ENCODE data around the gene DGAT2.

The DGAT2 gene

DNA sequence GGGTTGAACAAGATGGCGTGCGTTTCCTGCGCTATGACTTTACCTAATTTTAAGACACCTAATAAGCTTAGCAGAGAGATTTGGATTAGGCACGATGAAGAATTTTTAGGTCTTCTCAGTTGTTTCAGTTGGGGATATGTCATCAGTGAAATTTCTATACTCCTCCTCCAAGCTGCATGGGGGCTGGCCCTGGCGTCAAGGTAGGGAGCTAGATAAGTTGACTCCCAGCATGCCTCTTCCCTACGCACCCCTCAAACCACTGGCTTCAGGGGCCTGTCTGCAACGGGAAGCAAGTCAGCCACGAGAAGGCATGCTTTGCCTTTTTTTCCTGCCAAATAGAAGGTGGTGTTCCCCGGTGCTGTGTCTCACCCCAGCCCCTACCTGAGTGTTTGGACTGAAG lies 13.3 kb downstream of the DGAT2 start:
- DNase-seq = no peak

DNA sequence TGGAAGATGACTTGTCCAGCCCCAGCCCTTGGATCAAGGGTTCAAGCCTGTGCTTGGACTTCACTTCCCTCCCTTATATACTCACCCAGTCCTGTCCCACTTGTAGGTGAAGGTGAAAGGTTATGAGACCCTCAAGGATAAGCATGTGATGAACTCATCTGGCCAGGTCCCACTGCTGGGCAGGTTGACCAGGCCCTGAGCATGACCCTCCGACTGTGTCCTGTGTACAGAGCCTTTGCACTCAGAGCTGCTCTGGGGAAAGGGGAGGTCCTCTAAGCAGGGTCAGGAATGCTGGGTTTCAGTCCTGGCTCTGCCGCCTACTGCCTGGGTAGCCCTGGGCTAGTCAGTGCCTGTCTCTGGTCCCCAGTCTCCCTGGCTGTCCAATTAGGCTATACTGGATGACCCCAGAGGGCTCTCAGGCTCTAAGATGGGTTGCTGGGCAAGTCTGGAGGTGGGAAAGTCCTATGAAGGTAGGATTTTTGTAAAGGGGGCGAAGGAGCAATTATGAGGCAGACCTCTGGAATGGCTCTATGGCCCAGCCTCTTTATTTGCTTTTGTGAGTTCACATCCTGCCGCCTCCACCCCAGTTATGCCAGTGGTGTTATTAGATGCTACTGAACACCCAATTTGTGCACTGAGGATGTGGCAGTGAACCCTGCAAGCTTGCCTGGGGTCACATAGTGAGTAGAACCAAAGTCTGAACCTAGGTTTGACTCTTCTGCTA lies 14.1 kb downstream of the DGAT2 start:
- DNase-seq = no peak

DNA sequence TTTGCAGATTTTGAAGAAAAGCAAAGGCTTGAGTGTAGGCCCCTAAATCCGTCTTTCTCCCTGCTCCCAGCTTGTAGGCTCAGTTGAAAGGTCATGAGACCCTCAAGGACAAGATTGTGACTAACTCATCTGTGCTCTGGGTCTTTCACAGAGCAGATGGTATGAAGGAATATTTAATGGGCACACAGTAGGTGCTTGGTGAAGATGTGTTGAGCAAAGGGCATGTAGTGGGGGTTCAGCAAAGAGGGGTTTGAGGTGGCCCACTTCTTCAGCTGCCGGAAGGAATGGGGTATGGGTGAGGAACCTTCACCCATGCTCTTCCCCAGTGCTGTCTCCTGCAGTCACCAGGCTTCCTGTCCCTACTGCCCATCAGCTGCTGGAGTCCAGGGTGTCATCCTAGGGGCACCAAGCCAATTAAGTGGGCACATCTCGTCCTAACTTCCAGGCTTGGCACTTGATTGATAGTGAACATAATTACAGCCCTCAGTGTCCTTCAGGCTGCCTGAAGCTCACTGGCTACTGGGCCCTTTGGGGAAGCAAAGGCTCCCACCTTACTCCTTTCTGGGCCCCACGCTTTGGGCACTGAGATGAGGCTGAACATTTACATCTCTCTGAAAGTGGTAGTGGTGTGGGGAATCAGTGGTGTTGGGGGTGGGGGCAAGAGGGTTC lies 15.0 kb downstream of the DGAT2 start:
- DNase-seq = no peak

DNA sequence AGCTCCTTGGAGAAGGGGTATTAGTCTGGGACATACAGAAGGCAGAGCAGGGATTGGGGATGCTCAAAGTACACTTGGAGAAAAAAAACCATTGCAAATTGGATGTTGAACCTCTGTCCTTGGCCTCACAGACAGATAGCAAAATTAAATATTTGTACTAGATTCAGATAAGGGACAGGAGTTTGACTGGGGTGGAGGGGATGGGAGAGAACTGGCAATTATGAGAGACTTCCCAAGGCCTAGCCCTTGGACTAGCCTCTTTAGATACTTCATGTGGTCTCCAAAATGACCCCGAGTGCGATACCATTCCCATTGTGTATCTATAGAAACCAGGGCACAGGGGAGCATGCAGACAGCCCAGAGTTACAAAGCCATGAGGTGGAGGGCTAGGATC lies 15.5 kb downstream of the DGAT2 start:
- no peak for DNase-seq

DNA sequence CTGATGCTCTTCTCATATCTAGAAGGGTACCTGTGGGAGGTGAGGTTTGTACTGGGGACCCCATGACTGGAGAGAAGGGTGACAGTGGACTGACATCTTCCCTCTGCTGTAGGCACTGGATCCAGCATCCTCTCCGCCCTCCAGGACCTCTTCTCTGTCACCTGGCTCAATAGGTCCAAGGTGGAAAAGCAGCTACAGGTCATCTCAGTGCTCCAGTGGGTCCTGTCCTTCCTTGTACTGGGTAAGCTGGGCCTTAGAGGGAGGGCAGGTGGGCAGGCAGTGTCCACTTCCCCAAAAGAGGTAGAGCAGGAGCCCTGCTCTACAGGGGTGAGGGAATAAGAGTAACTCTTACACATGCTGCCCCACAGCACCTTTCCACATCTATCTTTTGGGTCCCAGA lies 15.9 kb downstream of the DGAT2 start:
- no peak for DNase-seq

DNA sequence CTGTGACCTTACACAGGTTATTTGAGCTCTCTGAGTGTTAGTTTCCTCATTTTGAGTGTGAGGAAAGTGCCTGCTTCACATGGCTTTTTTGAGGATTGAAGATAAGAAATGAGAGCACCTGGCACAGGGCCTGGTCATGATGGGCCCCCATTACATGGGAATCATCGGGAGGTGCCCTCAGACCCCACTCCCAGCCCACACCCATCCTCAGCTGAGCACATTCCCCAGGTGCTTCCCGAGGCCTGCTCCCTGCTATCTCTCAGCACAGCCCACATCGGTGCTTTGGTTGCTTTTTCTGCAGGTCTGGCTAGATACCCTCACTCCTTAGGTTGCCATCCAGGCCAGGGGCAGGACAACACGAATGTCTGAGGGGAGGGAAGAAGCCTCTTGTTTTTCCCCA lies 16.6 kb downstream of the DGAT2 start:
- DNase-seq = no peak

DNA sequence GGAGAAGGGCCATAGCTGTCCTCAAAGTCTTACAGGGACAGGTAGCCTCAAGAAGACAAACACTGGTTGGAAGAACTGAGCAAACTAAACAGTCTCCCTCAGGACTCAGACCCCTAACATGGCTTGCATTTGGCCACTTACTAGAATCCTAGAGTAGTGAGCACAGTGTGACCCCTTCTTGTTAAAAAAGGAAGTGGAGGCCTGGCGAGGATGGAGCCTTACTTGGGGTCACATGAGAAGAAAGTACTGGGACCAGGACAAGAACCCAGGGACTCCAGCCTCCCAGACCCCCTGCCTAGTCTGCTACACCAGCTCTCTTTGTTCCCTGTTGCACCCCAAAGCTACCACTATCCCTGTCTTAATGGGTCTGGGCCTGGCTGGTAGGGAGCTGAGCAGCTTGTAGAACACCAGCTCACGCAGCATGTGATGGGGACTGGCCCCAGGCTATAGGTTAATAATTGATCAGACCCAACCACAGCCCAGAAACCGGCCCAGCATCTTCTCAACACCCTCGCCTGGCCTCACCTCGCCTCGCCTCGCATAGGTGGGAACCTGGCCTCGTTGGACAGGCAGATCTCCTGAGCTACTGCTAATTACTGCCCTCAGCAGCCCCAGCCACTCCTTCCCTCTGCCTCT lies 17.6 kb downstream of the DGAT2 start:
- no peak for DNase-seq

DNA sequence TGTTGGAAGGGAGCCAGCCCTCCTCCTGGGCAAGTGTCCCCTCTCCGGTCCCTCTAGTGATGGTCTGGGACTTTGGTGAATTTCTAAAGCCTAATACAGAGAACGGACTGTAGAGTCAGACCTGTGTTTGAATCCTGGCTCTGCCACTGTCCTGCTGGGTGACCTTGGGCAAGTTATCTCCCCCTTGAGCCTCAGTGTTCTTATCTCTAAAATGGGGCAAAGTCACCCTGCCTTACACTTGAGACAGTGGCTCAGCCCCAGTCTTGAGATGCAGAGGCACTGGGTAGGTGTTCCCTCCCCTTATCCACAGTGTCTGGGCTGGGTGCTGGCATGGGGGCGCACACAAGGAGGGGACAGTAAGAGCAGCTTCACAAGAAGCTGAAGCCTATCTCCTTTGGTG lies 20.9 kb downstream of the DGAT2 start:
- DNase-seq = no peak

DNA sequence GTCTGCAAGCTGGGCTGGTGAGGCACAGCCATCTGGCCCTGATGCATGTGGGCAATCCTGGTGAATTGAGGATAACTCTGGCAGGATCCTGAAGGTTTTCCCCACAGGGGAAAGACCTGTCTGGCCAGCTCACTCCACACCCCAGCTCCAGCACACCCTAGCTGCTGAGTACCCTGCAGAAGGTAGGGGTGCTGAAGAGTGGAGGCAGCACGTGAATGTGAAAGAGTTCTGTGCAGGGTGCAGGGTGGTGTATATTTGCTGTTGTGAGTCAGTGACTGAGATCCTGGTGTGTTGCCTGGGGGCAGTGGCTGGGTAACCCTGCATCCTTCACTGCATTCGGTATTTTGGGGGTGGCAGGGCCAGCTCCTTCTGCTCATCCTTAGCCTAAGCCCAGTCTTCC lies 22.4 kb downstream of the DGAT2 start:
- DNase-seq = no peak

DNA sequence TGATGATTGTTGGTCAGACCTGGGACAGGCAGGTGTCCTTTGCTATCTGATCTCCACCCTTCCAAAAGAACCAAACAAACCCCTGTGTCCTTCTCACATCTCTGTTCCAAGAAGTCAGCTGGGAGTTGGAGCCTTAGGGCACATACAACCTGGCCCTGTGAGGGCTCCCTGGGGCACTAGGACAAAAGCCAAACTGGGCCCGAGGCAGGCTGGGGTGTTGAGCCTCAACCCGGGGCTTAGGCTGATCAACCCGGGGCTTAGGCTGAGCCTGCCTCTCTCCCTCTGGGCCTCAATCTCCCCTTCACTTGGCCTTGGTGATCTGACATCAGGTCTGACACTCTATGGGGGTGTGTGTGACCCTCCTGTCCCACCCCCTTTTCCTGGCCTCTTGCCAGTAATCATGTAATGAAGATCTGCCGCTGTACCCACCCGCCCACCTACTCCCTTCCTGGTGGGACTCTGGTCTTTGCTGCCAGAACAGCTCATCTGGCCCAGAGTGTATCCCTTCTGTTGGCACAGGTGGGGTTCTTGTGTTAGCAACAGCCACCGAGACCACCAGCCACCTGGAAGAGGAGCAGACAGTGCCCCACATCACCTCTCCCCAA lies 23.7 kb downstream of the DGAT2 start:
- no peak for DNase-seq

DNA sequence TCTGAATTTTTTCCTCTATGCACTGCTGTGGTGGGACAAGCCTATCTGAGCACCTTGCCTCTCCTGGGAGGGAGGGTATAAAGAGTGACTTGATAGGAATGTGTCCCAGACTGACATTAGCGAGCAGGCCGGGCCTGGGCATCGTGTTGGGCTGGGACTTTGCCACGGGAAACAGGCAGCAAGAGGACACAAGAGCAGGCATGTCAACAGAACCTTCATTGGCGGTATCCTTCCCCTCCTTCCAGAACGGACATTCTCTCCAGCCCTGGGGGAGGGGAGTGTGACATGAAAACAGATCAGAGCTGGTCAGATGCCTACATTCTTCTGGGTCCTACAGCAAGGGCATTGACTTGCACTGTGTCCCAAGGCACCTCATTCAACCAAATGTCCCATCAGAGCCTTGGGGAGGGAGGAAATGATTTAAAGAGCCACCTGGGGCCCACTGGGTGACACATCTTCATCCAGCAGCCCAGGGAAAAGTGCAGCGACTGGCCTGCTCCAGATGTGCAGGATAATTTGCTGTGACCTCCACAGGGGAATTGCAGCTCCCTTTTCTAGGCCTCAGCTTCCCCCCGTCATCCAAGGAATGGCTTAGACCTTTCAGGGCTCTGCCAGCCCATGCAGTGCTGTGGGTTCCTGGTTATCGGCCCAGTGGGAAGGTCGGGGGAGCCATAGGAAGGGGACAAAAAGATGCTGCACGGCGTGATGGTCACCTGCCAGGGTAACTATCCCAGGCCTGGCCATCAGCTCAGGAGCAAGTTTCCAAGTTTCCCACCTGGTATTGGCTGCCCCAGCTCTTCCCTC lies 24.6 kb downstream of the DGAT2 start:
- DNase-seq = no peak

DNA sequence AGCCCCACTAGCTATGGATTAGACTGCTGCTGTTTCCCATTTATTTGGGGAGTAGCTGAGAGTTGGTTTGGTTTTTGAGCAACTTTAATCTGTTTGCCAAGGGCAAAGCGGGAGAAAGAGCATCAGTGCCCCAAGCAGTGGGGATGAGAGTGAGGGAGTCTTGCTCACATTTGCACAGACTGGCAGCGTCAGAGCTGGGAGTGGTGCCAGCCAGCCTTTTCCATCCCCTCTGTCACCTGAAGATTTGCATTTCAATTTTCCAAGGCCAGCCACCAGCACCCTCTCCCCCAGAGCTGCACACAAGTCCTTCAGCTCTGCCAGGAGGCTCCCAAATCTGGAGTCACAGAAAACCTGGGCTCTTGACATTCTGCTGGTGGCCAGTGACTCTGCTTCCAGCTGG lies 25.4 kb downstream of the DGAT2 start:
- no peak for DNase-seq

DNA sequence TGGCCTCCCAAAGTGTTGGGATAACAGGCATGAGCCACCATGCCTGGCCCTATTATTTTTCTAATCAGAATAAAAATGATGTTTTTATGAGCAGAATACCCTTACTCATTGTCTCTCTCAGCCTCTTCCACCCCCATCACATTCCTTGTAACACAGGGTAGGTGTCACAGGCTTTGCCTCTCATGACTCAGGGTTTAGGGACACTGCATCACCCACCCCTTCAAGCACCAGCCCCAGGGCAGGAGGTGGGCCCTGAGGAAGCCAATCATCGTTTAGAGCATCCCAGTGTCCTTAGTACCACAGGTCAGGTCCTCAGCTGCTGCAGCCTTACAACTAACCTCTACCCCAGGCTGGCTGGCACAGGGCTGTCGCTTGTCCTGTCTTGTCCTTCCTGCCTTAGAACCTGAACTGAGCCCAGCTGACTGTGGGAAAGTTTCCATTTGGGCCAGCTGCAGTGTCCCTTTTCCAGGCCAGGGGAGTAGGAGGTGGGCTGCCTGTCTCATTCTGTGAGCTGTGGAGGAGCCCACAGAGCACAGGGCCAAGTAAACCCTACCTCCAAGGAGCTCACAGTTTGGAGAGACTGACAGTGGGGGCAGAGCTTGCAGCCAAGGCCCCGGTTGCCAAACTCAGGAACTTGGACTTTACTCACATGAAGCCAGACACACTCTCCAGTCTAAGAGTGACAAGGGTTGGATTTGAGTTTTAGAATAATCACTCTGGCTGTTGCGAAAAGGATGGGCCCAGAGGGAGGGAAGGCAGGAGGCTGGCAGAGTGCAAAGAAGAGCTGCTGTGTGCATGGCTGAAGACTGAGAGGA lies 26.9 kb downstream of the DGAT2 start:
- no peak for DNase-seq

DNA sequence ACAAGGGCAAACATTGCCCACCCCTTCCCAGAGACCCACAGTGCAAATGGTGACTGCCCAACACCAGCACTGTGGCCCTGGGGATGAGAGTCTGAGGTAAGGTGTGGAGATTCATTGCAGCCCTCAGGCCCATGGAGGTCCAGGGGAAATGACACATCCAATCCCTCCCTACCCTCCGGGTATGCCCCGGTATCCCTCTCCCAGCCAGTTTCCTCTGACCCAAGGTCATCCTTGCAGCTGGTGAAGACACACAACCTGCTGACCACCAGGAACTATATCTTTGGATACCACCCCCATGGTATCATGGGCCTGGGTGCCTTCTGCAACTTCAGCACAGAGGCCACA lies 27.5 kb downstream of the DGAT2 start:
- no peak for DNase-seq

DNA sequence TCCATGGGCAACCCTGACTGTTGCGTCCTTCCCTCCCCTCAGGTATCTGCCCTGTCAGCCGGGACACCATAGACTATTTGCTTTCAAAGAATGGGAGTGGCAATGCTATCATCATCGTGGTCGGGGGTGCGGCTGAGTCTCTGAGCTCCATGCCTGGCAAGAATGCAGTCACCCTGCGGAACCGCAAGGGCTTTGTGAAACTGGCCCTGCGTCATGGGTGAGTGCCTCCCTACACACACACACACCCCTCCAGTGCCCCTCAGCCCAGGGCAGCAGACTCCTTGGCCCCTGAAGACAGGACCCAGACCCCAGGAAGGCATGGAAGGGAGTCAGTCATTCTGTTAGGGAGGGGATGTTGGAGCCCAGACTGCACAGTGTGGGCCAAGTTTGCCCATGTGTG lies 28.5 kb downstream of the DGAT2 start:
- DNase-seq = no peak

DNA sequence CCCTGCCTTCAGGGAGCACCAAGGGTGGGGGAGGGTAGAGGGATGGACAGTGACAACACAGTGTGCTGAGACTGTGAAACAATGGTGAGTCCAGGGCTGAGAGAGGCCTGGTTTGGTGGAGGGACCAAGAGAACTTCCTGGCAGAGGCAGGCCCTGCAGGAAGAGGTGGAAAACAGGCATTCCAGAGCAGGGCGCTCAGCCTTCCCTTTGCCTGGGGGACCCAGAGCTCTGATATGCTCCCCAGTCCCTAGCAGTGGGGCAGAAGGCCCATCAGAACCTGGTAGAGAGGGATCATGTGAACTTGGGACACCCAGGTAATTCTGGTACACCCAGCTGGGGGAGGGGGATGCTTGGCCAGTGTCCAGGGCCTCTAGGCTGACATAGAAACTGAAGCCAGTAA lies 29.2 kb downstream of the DGAT2 start:
- DNase-seq = no peak

DNA sequence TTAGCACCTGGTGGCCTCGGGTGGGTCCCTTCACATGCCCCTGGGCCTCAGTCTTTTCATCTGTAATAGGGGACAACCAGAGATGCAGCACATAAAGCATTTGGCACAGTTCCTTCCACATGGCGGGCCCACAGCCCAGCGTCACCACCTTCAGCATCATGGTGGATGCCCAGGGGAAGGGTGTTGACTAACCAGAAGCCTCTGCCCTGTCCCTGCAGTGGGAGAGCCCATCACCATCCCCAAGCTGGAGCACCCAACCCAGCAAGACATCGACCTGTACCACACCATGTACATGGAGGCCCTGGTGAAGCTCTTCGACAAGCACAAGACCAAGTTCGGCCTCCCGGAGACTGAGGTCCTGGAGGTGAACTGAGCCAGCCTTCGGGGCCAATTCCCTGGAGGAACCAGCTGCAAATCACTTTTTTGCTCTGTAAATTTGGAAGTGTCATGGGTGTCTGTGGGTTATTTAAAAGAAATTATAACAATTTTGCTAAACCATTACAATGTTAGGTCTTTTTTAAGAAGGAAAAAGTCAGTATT lies 31.6 kb downstream of the DGAT2 start:
- DNase-seq = no peak

DNA sequence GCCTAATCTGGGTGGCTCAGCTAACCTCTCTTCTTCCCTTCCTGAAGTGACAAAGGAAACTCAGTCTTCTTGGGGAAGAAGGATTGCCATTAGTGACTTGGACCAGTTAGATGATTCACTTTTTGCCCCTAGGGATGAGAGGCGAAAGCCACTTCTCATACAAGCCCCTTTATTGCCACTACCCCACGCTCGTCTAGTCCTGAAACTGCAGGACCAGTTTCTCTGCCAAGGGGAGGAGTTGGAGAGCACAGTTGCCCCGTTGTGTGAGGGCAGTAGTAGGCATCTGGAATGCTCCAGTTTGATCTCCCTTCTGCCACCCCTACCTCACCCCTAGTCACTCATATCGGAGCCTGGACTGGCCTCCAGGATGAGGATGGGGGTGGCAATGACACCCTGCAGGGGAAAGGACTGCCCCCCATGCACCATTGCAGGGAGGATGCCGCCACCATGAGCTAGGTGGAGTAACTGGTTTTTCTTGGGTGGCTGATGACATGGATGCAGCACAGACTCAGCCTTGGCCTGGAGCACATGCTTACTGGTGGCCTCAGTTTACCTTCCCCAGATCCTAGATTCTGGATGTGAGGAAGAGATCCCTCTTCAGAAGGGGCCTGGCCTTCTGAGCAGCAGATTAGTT lies 32.3 kb downstream of the DGAT2 start:
- DNase-seq = no peak

DNA sequence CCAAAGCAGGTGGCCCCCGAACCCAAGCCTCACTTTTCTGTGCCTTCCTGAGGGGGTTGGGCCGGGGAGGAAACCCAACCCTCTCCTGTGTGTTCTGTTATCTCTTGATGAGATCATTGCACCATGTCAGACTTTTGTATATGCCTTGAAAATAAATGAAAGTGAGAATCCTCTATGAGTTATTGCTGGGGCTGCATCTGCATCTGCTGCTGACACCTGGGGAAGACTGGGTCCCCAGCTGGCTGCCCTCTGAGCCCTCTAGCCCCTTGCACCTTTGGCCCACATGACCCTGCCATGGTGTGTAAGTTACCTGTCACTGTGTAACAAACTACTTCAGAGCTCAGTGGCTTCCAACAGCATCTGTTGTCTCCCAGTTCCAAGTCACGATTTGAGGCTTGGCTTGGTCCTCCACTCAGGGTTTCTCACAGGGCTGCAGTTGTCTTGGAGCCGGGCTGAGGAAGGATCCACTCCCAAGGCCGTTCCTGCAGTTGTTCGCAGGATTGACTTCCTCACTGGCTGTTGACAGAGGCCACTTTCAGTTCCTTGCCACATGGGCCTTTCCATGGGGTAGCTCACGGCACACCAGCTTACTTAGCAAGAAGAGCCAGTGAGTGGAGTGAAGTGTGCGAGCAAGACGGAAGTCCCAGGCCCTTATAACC lies 32.9 kb downstream of the DGAT2 start:
- peak; percentile 91 for DNase-seq

DNA sequence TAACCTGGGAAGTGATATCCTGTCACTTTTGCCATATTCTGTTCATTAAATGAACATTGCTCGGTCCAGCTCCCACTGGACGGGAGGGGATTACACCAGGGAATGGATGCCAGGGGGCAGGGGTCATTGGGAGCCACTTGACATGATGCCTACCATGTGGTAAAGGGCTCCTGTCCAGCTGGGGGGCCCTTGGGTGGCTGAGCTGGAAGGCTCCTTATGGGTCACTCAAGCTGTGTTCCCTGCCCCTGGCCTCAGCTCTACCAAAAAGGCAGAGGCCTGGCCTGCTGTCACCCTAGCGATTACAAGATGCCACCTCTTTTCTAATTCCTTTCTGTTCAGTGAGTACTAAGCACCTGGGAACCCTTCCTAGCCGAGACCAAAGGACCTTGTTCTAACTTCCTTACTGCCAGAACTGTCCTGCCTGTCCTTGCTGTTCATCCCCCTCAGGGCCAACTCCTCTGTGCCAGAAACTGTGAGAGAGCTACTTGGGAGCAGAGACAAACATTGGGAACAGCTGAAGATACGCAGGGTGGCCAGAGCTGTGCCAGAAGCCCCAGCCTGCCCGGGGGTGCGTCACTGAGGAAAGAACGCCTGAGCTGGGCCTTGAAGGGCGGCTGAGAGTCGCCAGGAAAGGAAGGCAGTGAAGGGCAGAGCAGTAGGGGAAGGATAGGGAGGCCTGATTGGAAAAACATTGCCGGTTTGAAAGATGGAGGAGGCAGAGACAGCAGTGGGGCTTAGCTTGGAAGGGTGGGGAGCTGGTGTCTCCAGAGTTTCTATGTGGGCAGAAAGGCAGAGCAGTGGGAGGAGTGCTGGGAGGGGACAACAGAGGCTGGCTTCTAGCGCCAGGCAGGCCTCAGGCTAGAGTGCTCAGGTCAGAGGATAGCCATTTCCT lies 33.7 kb downstream of the DGAT2 start:
- no peak for DNase-seq
